K562 (cell line): ENCODE data around the gene PHTF1. TPM values are rescaled to one million over a fixed set of nuclear protein-coding genes. Genes with fewer than 3 reads are reported as not detected.
A peak's percentile ranks its signal among the peaks of the same experiment; 100 is the strongest.

ENCODE experiments used
- ATAC-seq: fragments of 200-7000 bp; cut with Tn5 transposase; 3 replicates; pipeline ENCODE4 v1.9.1; 2020; ENCODE audit warnings: moderate library complexity
- Bru-seq: library from RNA; stranded (reverse); fragments of 400-500 nt; gene quantifications from one replicate; lab custom pipeline; 2021; lab: Mats Ljungman, UMichigan
- BruChase-seq, 2 experiments: library from RNA; stranded (reverse); fragments of 400-500 nt; gene quantifications; one replicate each; lab custom pipeline; 2021; lab: Mats Ljungman, UMichigan
- BruUV-seq: library from RNA; stranded (reverse); fragments of 400-500 nt; replicated peaks from 2 replicates; lab custom pipeline; 2021; lab: Mats Ljungman, UMichigan
- CTCF ChIA-PET: fragments of 300-600 bp; formaldehyde crosslinking; extraction: SDS; loops from one replicate; lab custom pipeline; 2021; ENCODE audit warnings: low intra/inter-chr PET ratio; lab: Yijun Ruan, JAX
- POLR2A ChIA-PET: fragments of 300-600, 350-650 bp; sonication (Branson Sonifier 250); formaldehyde crosslinking; extraction: SDS; loops from one replicate; lab custom pipeline; 2021; ENCODE audit warnings: antibody characterized with exemption, inconsistent platforms; lab: Yijun Ruan, JAX
- DNase-seq, 4 experiments: peaks; one replicate each; pipeline versions ENCODE4 v3.0.0 to v3.0.0-alpha.2; 2011 to 2018; ENCODE audit warnings: low spot score in 3 of 4, mixed read lengths in 3 of 4; ENCODE audit errors: extremely low read depth in 1 of 4
- FAIRE-seq: peaks from 2 replicates; lab custom pipeline; 2011; peaks lifted over from hg19 to GRCh38; lab: Jason Lieb, UNC
- H2AFZ ChIP-seq: 2 replicates; pipeline ENCODE4 v1.6.0; 2011; ENCODE audit warnings: low read depth, low read length, control low read depth, inconsistent platforms
- H3K27ac ChIP-seq: fragments of 200-600 bp; 3 replicates; pipeline ENCODE4 v1.8.0; 2011; ENCODE audit warnings: low read depth, mild to moderate bottlenecking, control low read depth, inconsistent platforms, low read length, moderate library complexity, mixed read lengths; ENCODE audit errors: extremely low read depth
- H3K27me3 ChIP-seq, 2 experiments: fragments of 300-600 bp in 1 of 2; 2 replicates in 1 of 2; 3 replicates in 1 of 2; pipeline versions ENCODE4 v1.6.0 to v1.8.0; 2011; ENCODE audit warnings: inconsistent platforms in 2 of 2, low read length in 2 of 2, mild to moderate bottlenecking in 1 of 2, mixed read lengths in 1 of 2, moderate library complexity in 1 of 2; ENCODE audit not compliant: control insufficient read depth in 2 of 2, insufficient read depth in 2 of 2
- H3K36me3 ChIP-seq: fragments of 300-600 bp; 3 replicates; pipeline ENCODE4 v1.8.0; 2011; ENCODE audit warnings: mild to moderate bottlenecking, low read length, inconsistent platforms; ENCODE audit not compliant: control insufficient read depth, insufficient read depth
- H3K4me1 ChIP-seq, 2 experiments: fragments of 200-600 bp in 1 of 2; replicated peaks in 1 of 2; 2 replicates in 1 of 2; 3 replicates in 1 of 2; pipeline versions ENCODE4 v1.5.1 to v1.8.0; 2011; ENCODE audit warnings: inconsistent platforms in 2 of 2, low read length in 2 of 2, mild to moderate bottlenecking in 1 of 2, mixed read lengths in 1 of 2, moderate library complexity in 1 of 2; ENCODE audit not compliant: control insufficient read depth in 2 of 2, insufficient read depth in 2 of 2
- H3K4me2 ChIP-seq: 2 replicates; pipeline ENCODE4 v1.6.1; 2011; ENCODE audit warnings: low read length, control low read depth, inconsistent platforms, mixed read lengths; ENCODE audit not compliant: insufficient read depth
- H3K4me3 ChIP-seq: fragments of 200-600 bp; sonication (generic), shearing (Covaris generic); 2 replicates; pipeline ENCODE4 v1.5.1; 2016; ENCODE audit warnings: control low read depth, inconsistent platforms
- H3K79me2 ChIP-seq: fragments of 200-600 bp; 3 replicates; pipeline ENCODE4 v1.8.0; 2011; ENCODE audit warnings: low read length, inconsistent platforms; ENCODE audit not compliant: control insufficient read depth, insufficient read depth
- H3K9ac ChIP-seq, 2 experiments: 2 replicates each; pipeline versions ENCODE4 v1.6.0 to v1.6.1; 2011; ENCODE audit warnings: low read depth in 2 of 2, low read length in 2 of 2, control low read depth in 1 of 2, inconsistent platforms in 1 of 2, mild to moderate bottlenecking in 1 of 2, mixed read lengths in 1 of 2; ENCODE audit not compliant: insufficient read depth in 1 of 2
- H3K9me1 ChIP-seq: one replicate; pipeline ENCODE4 v1.6.0; 2011; ENCODE audit warnings: inconsistent platforms, mild to moderate bottlenecking, low read length, moderate library complexity; ENCODE audit not compliant: control insufficient read depth, insufficient read depth
- H3K9me3 ChIP-seq: replicated peaks from 2 replicates; pipeline ENCODE4 v1.5.1; 2011; ENCODE audit warnings: low read depth, low read length, inconsistent platforms; ENCODE audit not compliant: control insufficient read depth, insufficient read depth
- H4K20me1 ChIP-seq: replicated peaks from 2 replicates; pipeline ENCODE4 v1.6.1; 2011; ENCODE audit warnings: low read length, inconsistent platforms, mixed read lengths; ENCODE audit not compliant: control insufficient read depth, insufficient read depth
- ARID4B ChIP-seq: sonication (generic); formaldehyde crosslinking; IDR thresholded peaks from 2 replicates; pipeline ENCODE4 v1.8.0; 2022; ENCODE audit warnings: mild to moderate bottlenecking, missing genetic modification reagents
- ESRRA ChIP-seq: fragments of 450-650 bp; IDR thresholded peaks from 2 replicates; pipeline ENCODE4 v1.6.1; 2014; ENCODE audit warnings: low read depth, mild to moderate bottlenecking, moderate library complexity, borderline replicate concordance
- MAZ ChIP-seq, 2 experiments: fragments of 450-650 bp in 1 of 2; sonication (generic) in 1 of 2; formaldehyde crosslinking; IDR thresholded peaks in 1 of 2; conservative IDR thresholded peaks in 1 of 2; 2 replicates each; pipeline versions ENCODE4 v1.4.0 to v1.5.0; 2020; ENCODE audit warnings: mild to moderate bottlenecking in 1 of 2, missing genetic modification reagents in 1 of 2
- NCOA2 ChIP-seq, 2 experiments: fragments of 450-650 bp; IDR thresholded peaks; 2 replicates each; pipeline ENCODE4 v1.6.1; 2018; ENCODE audit warnings: mild to moderate bottlenecking in 2 of 2, moderate library complexity in 1 of 2; ENCODE audit not compliant: partially characterized antibody in 2 of 2
- PHF8 ChIP-seq: fragments of 200-600 bp; sonication (generic); IDR thresholded peaks from 2 replicates; pipeline ENCODE4 v1.6.1; 2012; ENCODE audit warnings: mixed run types, mild to moderate bottlenecking, inconsistent platforms, low read length, moderate library complexity, borderline replicate concordance
- ZNF263 ChIP-seq: sonication (generic); formaldehyde crosslinking; IDR thresholded peaks from 2 replicates; pipeline ENCODE4 v1.8.0; 2022; ENCODE audit warnings: mild to moderate bottlenecking, missing genetic modification reagents, borderline replicate concordance
- ZNF740 ChIP-seq, 3 experiments: fragments of 200-800 bp in 1 of 3; sonication (Bioruptor generic) in 1 of 3; sonication (generic) in 1 of 3; formaldehyde crosslinking in 1 of 3; IDR thresholded peaks; 2 replicates each; pipeline versions ENCODE4 v1.6.1 to v1.8.0; 2016 to 2022; ENCODE audit warnings: mild to moderate bottlenecking in 2 of 3, missing compliant biosample characterization in 2 of 3, missing genetic modification characterization in 2 of 3, missing genetic modification reagents in 1 of 3
- WGBS: fragments of 100-300 bp; shearing (Covaris generic); methylation state at CpG from one replicate; pipeline ENCODE4 v1.1.6; 2016; ENCODE audit warnings: low coverage, mixed read lengths; ENCODE audit not compliant: insufficient coverage; ENCODE audit errors: missing lambda C conversion rate; 5-methylcytosine and 5-hydroxymethylcytosine counted together
- in situ Hi-C: fragments of 300-500 bp; cut with MboI; formaldehyde crosslinking; loops from 4 replicates; pipeline ENCODE4 v1.15.0; 2018; ENCODE audit warnings: inconsistent platforms, mixed read lengths
- intact Hi-C: fragments of 100-400 bp; cut with micrococcal nuclease; formaldehyde crosslinking; loops from 2 replicates; pipeline ENCODE4 v1.14.2; 2022
- long read RNA-seq, 3 experiments: library from polyadenylated mRNA in 2 of 3; library from RNA in 1 of 3; unstranded in 2 of 3; stranded (forward) in 1 of 3; transcript quantifications; one replicate each; pipeline ENCODE4 v2.0.0, GENCODE V29; 2019 to 2022
- polyA minus RNA-seq, 3 experiments: library from RNA; depleted of rRNA, polyadenylated mRNA; stranded (reverse); fragments of >200 nt; gene quantifications; 2 replicates each; pipeline ENCODE4 v1.2.3, GENCODE V29; 2011
- polyA plus RNA-seq, 8 experiments: library from polyadenylated mRNA; depleted of rRNA in 4 of 8; stranded (reverse) in 5 of 8; unstranded in 3 of 8; fragments of >200 nt; fragmentation: Nextera tagmentation in 2 of 8; fragmentation: Illumina TruSeq in 1 of 8; extraction: Ambion mirVana in 2 of 8; extraction: Trizol in 1 of 8; gene quantifications; 2 replicates each; pipeline versions ENCODE4 v1.2.1 to v1.2.3, GENCODE V29; 2011 to 2014; ENCODE audit warnings: inconsistent platforms in 1 of 8, missing spikeins in 1 of 8
- total RNA-seq, 7 experiments: library from RNA; depleted of rRNA in 6 of 7; stranded (reverse); fragments of >200 nt in 6 of 7; fragmentation: Illumina TruSeq in 2 of 7; extraction: Trizol in 2 of 7; gene quantifications; 2 replicates each; pipeline versions ENCODE4 v1.2.1 to v1.2.3, GENCODE V29; 2011 to 2021; ENCODE audit warnings: low replicate concordance in 1 of 7

The PHTF1 gene
- total RNA-seq (2011; cell fraction: chromatin; rRNA removed; ENCODE audit: low replicate concordance): 44.6 and 91.3 TPM in 2 replicates
- 26.8 and 37.5 TPM in 2 replicates for total RNA-seq (2011; cell fraction: nucleolus; rRNA removed)
- 55.9 and 69.6 TPM in 2 replicates for total RNA-seq (2011; cell fraction: nucleoplasm; rRNA removed)
- total RNA-seq (2014; rRNA removed) (20.4 and 20.6 TPM in 2 replicates), total RNA-seq (2014; rRNA removed; fragmentation: Illumina TruSeq; extraction: Trizol) (28.8 and 32.0 TPM in 2 replicates), total RNA-seq (2015; rRNA removed; fragmentation: Illumina TruSeq; extraction: Trizol) (34.4 and 36.2 TPM in 2 replicates), total RNA-seq (2021) (26.9 and 28.8 TPM in 2 replicates), polyA plus RNA-seq (2011; rRNA removed) (14.7 and 23.0 TPM in 2 replicates), polyA plus RNA-seq (2014; fragmentation: Illumina TruSeq; extraction: Trizol) (20.7 and 22.5 TPM in 2 replicates), polyA plus RNA-seq (2014; fragmentation: Nextera tagmentation; extraction: Ambion mirVana) (10 to 100 TPM in 1 of 2 experiments, 1 to 10 TPM in 1; 8.4 to 10.8 TPM), polyA plus RNA-seq (2014; rRNA removed) (20.9 and 23.8 TPM in 2 replicates), polyA minus RNA-seq (2011; rRNA and poly(A)+ RNA removed) (23.9 and 29.9 TPM in 2 replicates), Bru-seq, nascent RNA (percentile 75 among the genes with signal in this experiment), BruChase-seq, experiment 1, labeled RNA remaining after a 2-hour chase (percentile 82 among the genes with signal in this experiment), BruChase-seq, experiment 2, labeled RNA remaining after a 6-hour chase (percentile 79 among the genes with signal in this experiment)
- polyA plus RNA-seq (2011; cell fraction: cytosol; rRNA removed): 9.9 and 11.3 TPM in 2 replicates
- polyA plus RNA-seq (2011; cell fraction: nucleus; rRNA removed): 12.9 and 14.7 TPM in 2 replicates
- 22.7 and 25.8 TPM in 2 replicates for polyA plus RNA-seq (2012)
- polyA minus RNA-seq (2011; cell fraction: cytosol; rRNA and poly(A)+ RNA removed): 11.5 and 15.3 TPM in 2 replicates
- polyA minus RNA-seq (2011; cell fraction: nucleus; rRNA and poly(A)+ RNA removed): 25.3 and 30.5 TPM in 2 replicates
- long read RNA-seq, experiment 1, transcript PHTF1-205 (18 exons, 3,244 nt): minor isoform, 7 of 265 reads
- long read RNA-seq, experiment 1, transcript PHTF1-204 (19 exons, 3,273 nt): minor isoform, 7 of 265 reads
- long read RNA-seq, experiment 1, transcript PHTF1-212 (3 exons, 956 nt): major isoform, 11 of 265 reads
- long read RNA-seq, experiment 1, partial matches to known transcripts: 188 of 265 reads
- long read RNA-seq, experiment 1, other reads (novel, unspliced or antisense): 50 of 265 reads
- long read RNA-seq, experiment 2, partial matches to known transcripts: 13 of 31 reads
- long read RNA-seq, experiment 2, other reads (novel, unspliced or antisense): 15 of 31 reads
- long read RNA-seq, experiment 3, partial matches to known transcripts: 11 of 20 reads
- long read RNA-seq, experiment 3, other reads (novel, unspliced or antisense): 8 of 20 reads

- H3K27ac ChIP-seq: peak within 1 kb of the TSS; percentile 96
- ATAC-seq: peak; percentile 95
- H3K27me3 ChIP-seq: no peaks in the 10 kb centered on the region
- in situ Hi-C loops: no loop called here
- peak within 1 kb of the TSS; percentile 75 for H3K4me3 ChIP-seq
- intact Hi-C loops: loop anchor here (1.0 to 10.0 kb wide), 4 partner anchors 53 to 175 kb away; partner anchors contain the start of genes DCLRE1B and RSBN1
- peak within 1 kb of the TSS; percentile 99 for H2AFZ ChIP-seq
- H3K9me1 ChIP-seq: no peaks in the 10 kb centered on the region
- BruUV-seq: TSS peak; percentile 88
- ChIA-PET POLR2A (interaction anchor here (0.6 to 4.0 kb wide), 24 partner anchors 9 to 870 kb away, joined by 3 to 27 read pairs (median 4); partner anchors contain the start of genes HIPK1 and RSBN1), CTCF (no interaction called here)
- no peaks in the 10 kb centered on the region for H3K9me3 ChIP-seq
- peaks cover 23% of the 10 kb centered on the region; the same call in 1 of the 3 replicates for H3K36me3 ChIP-seq
- DNase-seq: peak; percentile 91 to 93 (median 92)
- FAIRE-seq: peak; percentile 86
- H4K20me1 ChIP-seq: no peaks in the 10 kb centered on the region
- peaks cover 18 to 20% of the 10 kb centered on the region in 2 experiments for H3K4me1 ChIP-seq
- H3K9ac ChIP-seq: peak within 1 kb of the TSS; percentile 87 to 93
- peaks cover 32% of the 10 kb centered on the region for H3K79me2 ChIP-seq
- H3K4me2 ChIP-seq: peak within 1 kb of the TSS; percentile 97
- WGBS: under 1% methylated on average over 46 of the region's 47 CpGs
- TF ChIP-seq ZNF263 (CRISPR knock-in tag): peak; percentile 16; the same call in 1 of the 2 replicates
- TF ChIP-seq ESRRA: peak; percentile 48; the same call in 1 of the 2 replicates
- TF ChIP-seq NCOA2 (IDR thresholded peaks at IDR 0.05; ENCODE audit: partially characterized antibody in 2 of 2): no peak
- peak; percentile 51 to 65 for TF ChIP-seq MAZ (CRISPR knock-in tag; conservative IDR thresholded peaks at IDR 0.05 in 1 of 2, IDR thresholded peaks at IDR 0.05 in 1 of 2)
- TF ChIP-seq ARID4B: no peak; the same call in 1 of the 2 replicates
- TF ChIP-seq ZNF740 (CRISPR knock-in tag; IDR thresholded peaks at IDR 0.05): peak; percentile 45; the same call in 1 of the 2 replicates
- no peak for TF ChIP-seq ZNF740 (tag; IDR thresholded peaks at IDR 0.05)
- peak; percentile 96 for TF ChIP-seq PHF8
These were observed at the start of gene PHTF1 for GRCh38 chr1:113759333-113760101. Gene PHTF1 (minus strand): TSS chr1:113759486. CDS start chr1:113758703, 783 bp downstream.
